ENCODE measurements around the gene SF3A1.

Gene SF3A1

DNA sequence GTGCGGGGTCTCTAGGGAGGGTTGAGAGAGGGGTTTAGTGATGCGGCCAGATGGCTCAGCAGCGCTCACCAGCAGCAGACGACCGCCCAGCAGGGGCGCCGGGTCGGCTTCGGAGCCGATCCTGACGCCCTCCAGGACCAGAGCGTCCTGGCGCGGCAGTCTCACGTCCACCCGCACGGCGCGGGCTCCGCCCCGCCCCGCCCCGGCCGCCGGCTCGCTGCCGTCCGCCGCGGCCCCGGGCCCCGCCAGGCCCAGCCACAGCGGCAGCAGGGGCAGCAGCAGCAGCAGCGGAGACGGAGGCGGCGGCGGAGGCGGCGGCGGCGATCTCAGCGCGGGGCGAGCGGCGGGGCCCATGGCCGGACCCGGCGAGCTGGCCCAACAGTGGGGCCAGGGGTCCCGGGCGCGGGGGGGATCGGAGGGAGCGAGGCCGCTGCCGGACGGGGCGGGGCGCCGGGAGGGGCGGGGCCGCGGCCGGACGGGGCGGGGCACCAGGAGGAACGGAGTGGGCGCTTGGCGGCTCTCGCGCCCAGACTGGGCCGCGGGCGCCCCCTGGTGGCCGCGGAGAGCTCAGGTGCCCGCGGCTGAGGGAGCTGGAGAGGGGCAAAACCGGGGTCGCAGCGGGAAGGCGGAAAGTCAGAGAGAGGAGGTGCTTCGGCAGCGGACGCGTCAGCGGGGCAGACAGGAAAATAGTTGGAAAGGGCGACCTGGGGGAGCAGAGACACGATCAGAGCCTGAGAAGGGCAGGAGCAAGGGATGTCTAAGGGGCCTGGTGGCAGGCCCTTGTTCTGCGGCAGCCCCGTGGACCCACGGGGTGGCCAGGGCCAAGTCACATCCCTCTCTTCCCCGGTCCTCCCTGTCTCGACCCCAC, 30.5 kb upstream of the SF3A1 start, which contains the start of gene RNF215:
Gene RNF215 (minus strand): TSS at position 452 of the 868 bp plus-strand sequence. CDS start 98 bp downstream, at position 354.
- peak; percentile 32 to 74 for DNase-seq (ENCODE audit: extremely low read depth in 1 of 2, low read depth in 1 of 2)

DNA sequence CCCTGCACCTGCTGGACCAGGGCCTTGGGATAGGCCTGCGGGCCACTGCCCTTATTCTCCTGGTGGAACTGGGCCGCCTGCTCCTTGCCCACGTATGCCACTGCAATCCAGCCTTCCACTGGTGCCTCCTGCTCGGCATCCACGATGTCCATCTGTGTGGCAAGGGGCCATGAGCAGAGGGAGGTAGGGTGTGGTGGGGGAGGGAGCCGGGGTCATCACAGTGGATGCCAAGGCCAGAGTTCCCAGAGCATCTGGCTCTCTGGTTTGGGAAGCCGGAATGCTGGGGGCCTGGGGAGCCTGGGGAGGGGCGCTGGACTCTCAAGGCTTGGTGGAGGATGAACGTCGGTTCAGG, 29.9 kb upstream of the SF3A1 start:
- no peak for DNase-seq (ENCODE audit: extremely low read depth in 1 of 2, low read depth in 1 of 2)

DNA sequence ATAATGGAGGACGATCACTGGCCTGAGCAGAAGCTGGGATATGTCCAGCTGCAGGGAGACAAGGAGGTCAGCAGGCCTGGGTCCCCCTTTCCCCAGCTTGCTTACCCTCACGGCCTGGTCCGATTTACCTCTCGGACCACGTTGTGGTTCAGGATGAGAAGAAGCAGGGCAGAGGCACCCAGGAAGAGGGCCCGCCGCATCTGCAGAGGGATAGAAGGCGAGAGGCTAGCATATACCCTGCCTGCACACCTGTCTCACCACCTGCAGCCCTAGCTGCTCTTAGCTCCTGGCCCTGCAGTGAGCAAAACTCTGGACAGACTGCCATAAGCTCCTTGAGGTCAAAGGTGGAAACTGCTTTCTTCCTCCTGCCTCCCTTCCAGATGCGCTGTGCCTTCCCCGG, 29.2 kb upstream of the SF3A1 start:
- no peak for DNase-seq (ENCODE audit: extremely low read depth in 1 of 2, low read depth in 1 of 2)

DNA sequence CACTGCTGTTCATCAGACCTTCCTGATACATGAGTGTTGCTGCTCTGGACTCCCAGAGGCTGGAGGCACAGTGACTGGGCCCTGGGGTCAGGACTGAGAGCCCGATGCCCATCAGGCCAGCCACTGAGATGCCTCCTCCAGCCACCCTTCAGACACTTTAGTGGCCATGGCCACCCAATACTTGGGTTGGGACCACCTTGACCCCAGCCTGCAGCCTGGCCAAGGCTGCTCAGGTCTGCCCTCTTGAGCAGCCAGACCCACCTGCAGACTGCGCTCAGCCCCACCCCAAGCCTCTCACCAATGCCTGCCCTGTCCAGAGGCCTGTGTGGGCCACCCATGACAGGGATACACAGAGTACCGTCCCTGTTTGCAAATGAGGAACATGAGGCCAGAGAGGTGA, 26.4 kb upstream of the SF3A1 start:
- no peak for DNase-seq (ENCODE audit: extremely low read depth in 1 of 2, low read depth in 1 of 2)

DNA sequence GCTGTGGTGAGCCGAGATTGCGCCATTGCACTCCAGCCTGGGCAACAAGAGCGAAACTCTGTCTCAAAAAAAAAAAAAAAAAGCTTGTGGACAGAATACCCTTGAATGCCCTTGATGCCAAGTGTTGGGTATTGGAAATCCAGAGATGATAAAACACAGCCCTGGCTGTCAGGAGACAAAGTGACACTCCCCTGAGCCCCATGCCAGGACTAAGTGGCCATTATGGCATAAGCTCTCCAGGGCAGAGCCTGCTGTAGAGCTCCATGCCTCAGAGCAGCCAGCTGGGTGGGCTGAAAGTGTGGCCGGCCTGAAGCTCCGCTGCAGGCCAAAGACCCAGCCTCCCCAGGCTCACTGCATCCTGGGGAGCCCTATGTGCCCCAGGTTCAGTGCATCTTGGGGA, 25.6 kb upstream of the SF3A1 start:
- DNase-seq (ENCODE audit: extremely low read depth in 1 of 2, low read depth in 1 of 2) = no peak

DNA sequence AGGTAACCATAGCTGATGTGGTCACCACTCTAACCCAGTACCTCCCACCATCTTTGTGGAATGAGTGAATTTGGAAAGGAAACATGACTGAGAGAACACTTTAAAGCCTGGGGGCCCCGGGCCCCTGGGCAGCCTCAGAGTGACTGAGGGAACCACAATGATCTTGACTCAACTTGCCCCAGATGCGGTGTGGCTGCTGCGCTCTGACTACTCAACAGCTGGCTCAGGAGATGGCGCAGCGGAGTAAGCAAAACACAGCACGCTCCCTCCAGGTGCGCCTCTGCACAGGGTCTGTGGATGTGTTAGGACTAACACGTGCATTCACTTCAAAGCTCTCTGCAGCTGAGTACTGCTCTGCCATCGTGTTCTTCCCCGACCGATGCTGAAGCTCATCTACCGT, 24.6 kb upstream of the SF3A1 start:
- DNase-seq (ENCODE audit: extremely low read depth in 1 of 2, low read depth in 1 of 2) = no peak

DNA sequence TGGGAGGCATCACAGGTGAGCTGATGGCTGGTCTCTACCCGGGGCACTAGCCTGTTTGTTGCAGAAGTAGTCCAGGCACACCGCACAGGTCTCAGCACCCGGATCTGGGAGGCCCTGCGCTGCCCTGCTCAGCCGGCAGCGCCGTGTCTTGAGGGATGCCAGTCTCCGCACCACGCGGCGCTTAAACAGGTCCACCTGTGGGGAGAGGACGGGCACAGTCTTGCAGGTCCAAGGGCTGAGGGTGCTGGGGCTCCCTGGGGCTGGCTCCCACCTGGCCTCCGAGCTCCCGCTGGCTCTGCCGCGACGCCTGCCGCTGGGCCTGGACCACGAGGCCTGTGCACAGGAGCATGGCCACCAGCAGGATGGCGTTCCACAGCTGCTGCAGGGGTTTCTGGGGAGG, 23.3 kb upstream of the SF3A1 start:
- DNase-seq (ENCODE audit: extremely low read depth in 1 of 2, low read depth in 1 of 2) = no peak

DNA sequence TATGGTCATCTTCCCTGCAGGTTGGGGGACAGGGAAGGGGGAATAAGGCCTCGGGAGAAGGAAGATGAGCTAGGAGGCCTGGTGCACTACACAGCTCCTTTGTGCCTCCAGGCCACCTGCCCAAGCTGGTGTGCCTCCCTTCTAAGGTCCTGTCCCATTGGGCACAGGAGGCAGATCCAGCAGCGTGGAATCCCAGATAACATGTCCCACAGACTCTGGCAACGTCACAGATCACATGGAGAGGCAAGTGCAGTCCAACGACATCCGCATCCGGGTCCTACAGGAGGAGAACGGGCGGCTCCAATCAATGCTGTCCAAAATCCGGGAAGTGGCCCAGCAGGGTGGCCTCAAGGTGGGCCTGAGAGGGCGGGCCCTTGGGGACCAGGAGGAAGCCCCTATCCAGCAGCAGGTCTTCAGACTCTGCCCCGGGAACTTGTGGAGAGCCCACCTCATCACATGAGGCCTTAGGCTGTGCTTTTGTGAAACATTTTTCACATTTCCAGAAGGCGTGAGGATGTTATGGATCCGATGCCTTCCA, 18.7 kb upstream of the SF3A1 start:
- DNase-seq (ENCODE audit: extremely low read depth in 1 of 2, low read depth in 1 of 2) = no peak

DNA sequence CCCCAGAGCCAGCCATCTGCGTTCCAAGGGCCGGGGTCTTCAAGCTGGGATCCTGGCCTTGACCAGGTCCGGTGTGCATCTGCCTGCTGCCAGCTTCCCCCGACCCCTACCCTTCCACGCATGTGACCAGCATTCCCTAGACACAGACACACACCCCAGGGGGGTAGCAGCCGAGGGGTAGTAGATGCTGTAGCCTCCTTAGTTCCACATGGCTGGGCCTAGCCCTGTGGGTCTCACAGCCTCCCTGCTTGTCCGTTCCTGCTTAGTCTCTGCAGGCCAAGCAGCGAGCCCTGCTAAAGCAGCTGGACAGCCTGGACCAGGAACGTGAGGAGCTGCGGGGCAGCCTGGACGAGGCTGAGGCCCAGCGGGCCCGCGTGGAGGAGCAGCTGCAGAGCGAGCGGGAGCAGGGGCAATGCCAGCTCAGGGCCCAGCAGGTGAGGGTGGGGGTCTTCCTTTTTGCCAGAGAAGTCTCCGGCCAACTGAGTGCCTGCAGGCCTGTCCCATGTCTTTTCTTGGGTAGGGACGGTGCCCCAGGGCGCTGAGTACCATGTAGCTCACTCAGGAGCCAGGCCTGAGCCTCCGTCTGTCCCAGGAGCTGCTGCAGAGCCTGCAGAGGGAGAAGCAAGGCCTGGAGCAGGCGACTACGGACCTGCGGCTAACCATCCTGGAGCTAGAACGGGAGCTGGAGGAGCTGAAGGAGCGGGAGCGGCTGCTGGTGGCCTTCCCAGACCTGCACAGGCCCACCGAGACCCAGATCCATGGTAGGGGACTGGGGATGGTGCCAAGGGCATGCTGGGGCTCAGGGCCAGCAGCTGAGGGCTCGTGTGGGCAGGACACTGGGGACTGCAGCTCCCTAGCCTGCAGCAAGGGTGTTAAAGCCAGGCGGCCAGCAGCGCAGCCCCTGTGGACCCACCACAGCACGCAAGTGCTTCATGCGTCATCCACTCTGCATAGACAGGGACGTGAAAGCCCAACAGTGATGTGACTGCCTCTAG, 16.9 kb upstream of the SF3A1 start:
- no peak for DNase-seq (ENCODE audit: extremely low read depth in 1 of 2, low read depth in 1 of 2)

DNA sequence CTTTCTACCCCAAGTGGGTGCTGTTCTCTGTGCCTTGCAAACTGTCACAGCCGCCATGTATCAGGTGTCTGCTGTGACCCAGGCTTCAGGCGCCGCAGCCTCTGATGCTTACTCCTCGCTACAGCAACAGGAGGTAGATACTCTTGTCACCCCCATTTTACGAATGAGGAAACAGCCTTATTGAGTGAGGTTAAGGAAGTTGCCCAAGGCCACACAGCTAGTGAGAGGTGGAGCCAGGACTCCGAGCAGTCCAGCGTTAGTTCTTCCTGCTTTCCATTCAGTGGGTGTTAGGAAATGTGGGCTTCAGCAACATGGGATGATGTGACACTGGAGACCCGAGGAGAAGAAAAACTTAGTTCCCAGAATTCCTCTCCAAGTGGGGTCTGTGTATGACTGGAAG, 16.2 kb upstream of the SF3A1 start:
- no peak for DNase-seq (ENCODE audit: extremely low read depth in 1 of 2, low read depth in 1 of 2)

DNA sequence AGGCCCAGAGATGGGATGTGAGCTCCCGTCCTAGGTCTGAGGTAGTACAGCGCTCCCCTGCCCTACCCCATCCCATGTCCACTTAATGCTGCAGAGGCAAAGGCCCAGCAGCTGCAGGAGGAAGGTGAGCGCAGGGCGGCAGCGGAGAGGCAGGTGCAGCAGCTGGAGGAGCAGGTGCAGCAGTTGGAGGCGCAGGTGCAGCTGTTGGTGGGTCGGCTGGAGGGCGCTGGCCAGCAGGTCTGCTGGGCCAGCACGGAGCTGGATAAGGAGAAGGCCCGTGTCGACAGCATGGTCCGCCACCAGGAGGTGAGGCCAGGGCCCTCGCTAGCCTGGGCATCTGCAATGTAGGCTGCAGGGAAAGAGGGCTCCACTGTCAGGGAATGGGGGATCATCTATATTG, 15.3 kb upstream of the SF3A1 start:
- DNase-seq (ENCODE audit: extremely low read depth in 1 of 2, low read depth in 1 of 2) = no peak

DNA sequence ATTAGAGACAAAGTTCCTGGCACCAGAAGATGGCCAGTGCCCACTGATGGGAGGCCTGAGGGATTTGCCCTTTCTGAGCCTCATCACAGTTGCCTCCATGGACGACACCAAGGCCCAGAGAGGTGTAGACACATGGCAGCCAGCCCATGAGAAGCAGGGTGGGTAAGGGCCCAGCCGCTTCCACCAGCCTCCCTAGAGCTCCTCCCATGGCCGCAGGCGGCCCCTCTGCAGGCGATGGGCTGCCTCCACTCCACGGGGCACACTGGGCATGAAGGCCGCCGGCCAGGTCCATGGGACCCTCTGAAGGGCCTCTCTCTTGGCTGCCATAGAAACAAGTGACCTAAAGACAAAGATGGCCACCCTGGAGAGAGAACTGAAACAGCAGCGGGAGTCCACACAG, 14.6 kb upstream of the SF3A1 start:
- no peak for DNase-seq (ENCODE audit: extremely low read depth in 1 of 2, low read depth in 1 of 2)

DNA sequence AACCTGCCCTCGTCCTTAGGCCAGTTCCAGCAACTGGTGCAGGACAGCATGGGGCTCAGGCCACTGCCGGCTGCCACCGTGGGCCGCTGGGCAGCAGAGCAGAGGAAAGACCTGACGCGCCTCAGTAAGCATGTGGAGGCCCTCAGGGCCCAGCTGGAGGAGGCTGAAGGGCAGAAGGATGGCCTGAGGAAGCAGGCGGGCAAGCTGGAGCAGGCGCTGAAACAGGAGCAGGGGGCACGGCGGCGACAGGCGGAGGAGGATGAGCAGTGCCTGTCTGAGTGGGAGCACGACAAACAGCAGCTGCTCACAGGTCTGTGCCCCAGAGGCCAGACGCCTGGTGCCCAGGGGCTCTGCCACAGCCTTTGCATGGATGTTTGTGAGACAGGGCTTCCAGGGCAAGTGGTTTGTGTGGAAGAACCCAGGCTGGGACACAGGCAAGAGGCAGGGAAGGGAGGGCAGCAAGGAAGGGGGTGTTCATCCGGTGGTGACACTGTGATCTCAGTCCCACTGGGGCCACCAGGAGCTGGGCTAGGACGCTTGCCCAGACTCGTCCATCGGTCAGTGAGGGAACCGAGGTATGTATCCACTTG, 14.0 kb upstream of the SF3A1 start:
- no peak for DNase-seq (ENCODE audit: extremely low read depth in 1 of 2, low read depth in 1 of 2)

DNA sequence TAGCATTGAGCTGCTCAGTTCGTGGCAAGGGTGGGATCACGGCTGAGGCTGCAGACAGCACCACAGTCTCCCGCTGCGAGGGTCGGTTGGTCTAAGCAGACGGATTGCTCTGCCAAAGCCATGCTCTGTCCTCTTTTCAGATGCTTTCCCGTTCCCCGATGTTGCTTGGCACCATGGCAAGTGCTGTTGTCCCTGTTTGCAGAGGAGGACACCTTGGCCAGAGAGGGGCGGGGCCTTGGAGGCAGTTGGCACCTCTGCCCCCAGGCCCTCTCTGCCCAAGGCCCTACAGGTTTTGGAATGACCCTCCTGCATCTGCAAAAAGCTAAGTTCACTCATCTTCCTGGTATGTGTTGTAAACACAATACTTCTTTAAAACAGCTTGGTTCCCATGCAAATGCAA, 11.7 kb upstream of the SF3A1 start:
- no peak for DNase-seq (ENCODE audit: extremely low read depth in 1 of 2, low read depth in 1 of 2)

DNA sequence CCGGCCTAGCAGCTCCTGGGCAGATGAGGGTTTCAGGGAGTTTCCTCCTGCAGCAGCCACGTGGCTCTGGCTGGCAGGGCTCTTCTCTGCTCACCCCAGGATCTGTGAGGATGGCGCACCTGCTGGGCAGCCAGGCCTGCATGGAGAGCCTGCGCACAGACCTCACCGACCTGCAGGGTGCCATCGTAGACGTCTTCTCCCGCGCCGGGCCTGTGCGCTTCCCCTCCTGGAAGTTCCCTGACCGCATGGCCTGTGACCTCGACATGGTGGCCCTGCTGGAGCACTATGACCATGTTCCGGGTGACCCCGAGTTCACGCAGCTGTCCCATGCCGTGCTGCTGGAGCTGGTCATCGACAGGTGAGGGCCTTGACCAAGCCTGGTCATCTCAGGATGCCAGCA, 9.2 kb upstream of the SF3A1 start:
- DNase-seq (ENCODE audit: extremely low read depth in 1 of 2, low read depth in 1 of 2) = no peak

DNA sequence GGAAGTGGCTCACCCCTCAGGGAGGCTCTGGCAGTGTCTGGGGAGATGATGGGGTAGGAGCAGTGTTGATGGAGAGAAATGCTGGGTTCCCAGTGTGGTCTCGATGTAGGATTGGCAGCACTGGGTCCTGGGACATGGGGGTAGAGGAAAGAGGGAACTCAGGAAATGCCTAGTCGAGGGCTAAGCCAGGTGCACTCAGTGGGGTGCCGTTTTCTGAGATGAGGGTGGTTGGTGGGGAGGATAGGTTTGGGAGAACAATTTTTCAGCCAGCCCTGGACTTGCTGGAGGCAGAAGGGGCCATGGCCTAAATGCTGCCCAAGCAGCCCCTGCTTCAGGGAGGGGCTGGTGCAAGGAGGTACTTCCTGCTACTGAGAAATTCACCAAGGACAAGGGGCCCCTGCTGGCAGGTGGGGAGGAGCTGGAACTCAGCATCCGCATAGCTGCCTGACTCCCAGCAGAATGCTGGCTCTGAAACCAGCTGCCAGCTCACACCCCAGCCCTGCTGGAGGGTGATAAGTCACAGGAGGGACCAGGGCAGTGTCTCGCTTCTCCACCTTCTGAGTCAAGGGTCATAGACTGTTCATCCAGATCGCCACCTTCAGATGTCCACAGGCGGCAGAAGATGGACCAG, 6.1 kb upstream of the SF3A1 start:
- no peak for DNase-seq (ENCODE audit: extremely low read depth in 1 of 2, low read depth in 1 of 2)

DNA sequence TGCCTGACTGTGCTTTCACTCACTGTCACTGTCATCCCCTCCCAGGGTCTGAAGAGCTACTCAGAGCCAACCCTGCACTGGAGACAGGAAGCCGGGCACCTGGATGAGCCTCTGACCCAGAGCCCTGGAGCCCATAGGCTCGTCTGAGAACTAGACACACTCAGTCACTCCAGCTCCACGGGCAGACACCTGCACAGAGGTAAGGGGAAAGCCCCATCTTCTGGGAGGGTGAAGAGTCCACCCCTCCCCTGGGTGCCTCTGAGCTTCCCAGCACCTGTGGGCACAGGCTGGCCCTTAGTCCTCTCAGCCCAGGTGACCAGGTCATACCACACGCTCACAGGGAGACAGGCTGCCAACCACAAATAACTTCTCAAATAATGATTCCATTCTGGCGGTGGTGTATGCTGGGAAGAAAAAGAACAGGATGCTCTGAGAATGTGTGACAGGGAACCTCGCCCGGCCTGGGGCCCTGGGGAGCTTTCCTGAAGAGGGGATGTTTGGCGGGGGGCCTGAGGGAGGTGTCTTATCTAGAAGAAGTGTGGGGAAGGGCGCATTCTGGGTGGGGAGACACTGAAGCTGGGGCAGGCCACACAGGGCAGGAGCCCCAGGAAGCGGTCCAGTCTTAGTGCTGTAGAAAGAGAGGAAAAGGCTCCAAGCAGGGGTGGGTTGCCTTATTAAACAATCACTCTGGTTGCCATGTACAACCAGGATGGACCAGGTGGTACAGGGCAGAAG, 5.4 kb upstream of the SF3A1 start:
- no peak for DNase-seq (ENCODE audit: extremely low read depth in 1 of 2, low read depth in 1 of 2)

DNA sequence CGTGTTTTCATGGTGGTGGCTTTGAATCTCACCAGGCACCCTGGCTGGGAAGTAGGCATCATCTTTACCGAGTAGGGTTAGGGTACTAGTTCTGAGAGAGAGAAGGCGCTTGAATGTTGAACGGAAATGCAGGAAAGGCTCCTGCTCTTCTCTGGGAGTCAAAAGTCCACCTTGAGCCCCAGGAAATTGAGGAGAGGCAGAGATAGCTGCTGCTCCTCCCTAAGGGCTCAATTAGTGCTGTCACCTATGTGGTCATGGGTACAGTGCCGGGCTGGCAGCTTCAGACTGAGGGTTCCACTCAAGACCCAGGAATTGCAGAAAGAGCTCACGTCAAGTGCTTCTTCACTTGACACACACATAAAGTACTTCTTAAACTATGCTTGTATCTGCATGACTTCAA, 1.8 kb upstream of the SF3A1 start:
- no peak for DNase-seq (ENCODE audit: extremely low read depth in 1 of 2, low read depth in 1 of 2)

DNA sequence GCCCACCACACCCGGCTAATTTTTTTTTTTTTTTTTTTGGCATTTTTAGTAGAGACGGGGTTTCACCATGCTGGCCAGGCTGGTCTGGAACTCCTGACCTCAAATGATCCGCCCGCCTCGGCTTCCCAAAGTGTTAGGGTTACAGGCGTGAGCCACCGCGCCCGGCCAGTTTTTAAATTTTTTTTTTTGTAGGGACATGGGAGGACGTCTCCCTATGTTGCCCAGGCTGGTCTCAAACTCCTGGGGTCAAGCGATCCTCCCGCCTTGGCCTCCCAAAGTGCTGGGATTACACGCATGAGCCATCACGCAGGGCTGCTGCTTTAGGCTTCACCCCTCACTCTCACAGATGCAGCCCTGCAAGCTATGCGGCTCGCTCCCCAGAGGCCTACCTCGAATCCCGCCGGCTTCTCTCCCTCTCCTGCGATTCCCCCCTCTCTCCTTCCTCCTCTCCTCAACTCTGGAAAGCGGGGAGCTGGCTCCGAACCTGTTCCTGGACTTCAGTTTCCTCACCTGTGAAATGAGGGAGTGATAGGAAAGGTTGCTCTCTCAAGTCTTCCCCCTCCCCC, 1.0 kb upstream of the SF3A1 start:
- DNase-seq (ENCODE audit: extremely low read depth in 1 of 2, low read depth in 1 of 2) = no peak

DNA sequence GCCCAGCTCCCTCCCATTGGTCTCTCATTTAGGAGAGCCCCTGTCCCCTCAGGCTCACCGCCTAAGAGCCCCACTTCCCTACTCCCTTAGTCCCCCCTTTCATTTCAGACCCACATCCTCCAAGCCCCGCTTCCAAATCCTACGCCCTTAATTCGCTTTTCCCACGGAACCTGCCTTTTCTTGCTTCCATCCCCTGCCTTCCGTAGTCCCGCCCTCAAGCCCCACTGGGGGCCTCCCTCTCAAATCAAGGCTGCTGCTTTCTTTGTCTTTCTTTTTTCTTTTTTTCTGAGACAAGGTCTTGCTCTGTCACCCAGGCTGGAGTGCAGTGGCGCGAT, 509 bp upstream of the SF3A1 start:
- DNase-seq (ENCODE audit: extremely low read depth in 1 of 2, low read depth in 1 of 2) = peak in 1 of 2 donors; percentile 14
